NCI-H1436 treated with DMSO at 0.1 percent for 48 hours (cell line): ENCODE measurements around the gene TXNDC9.
"Not testable (repeated sequence)": the region's sequence is repeated elsewhere in the genome, so short reads cannot be mapped to it uniquely, and the experiment has no call there.

ENCODE experiments used
- DNase-seq: peaks from one replicate; lab custom pipeline; 2025; lab: John Stamatoyannopoulos, UW

TXNDC9 gene

GRCh38 chr2:99325384-99325783 lies 10.7 kb downstream of the TXNDC9 start:
- DNase-seq = no peak

GRCh38 chr2:99317873-99318200 lies 18.3 kb downstream of the TXNDC9 start:
- not testable (repeated sequence) for DNase-seq

DNA sequence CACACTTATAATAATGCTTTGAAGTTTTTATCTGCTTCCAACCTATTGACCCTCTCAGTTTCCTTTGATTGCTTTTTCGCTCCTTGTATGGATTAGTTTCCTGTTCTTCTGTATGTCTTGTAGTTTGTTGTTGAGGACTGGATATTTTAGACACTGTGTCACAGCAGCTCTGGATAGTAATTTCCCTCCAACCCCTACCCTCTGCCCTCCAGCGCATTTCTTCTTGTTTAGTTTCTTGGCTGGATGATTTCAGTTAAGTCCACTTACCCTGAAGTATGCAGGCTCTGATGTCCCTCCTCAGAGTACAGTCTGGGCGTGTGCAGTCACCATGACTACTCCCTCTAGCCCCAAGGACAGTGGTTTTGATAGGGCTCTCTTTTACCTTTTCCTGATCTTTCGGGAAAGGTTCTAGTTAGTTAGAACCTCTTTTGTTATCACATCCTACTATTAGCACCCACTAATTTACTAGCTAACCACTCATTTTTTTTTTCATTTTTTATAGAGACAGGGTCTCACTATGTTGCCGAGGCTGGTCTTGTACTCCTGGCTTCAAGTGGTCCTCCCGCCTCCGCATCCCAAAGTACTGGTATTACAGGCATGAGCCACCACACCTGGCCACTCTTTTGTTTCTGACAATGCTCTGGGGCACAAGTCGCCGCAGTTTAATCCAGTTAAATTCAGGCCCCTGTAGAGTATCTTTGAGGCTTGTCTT lies 18.8 kb downstream of the TXNDC9 start:
- no peak for DNase-seq

- DNase-seq = not testable (repeated sequence)
Observed at GRCh38 chr2:99301097-99301496, 35.0 kb downstream of the TXNDC9 start, which contains the start of gene LYG1. Gene LYG1 (minus strand): TSS chr2:99301197. CDS start chr2:99295670, 5,527 bp downstream.

- DNase-seq = no peak
Observed at GRCh38 chr2:99299580-99299979, 36.6 kb downstream of the TXNDC9 start.

DNA sequence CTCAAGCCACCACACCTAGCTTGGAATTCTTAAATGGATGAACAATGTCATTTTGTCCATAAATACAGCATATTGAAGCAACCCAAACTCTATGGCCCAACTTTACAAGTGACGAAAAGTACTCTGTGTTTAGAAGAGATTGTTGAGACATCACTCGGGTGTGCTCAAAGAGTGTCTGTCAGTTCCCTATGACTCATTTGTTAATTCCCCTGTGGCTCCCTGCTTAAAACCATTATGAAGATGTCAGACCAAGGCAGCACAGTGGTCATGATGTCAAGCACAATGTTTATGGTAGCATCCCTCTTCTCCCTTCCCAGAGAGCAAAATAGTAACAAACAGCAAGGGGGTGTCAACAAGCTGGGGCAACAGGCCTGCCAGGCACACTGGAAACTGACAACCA lies 38.1 kb downstream of the TXNDC9 start:
- no peak for DNase-seq

DNA sequence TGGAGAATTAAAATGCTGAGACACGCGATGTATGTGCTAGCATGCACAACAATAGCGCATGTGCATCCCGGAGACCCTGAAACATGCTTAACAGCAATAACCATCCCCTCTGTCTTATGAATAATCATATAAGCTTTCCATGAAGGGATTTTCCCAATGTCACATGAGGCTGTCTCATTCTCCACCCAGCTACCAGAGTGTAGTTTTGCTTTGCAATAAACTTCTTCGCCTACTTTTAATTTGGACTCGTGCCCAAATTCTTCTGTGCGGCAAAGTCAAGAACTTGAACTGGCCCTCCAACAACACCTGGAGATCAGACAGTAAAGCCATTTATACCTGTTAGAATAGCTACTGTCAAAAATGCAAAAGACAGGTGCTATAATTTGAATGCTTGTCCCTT lies 50.6 kb downstream of the TXNDC9 start:
- DNase-seq = no peak

DNA sequence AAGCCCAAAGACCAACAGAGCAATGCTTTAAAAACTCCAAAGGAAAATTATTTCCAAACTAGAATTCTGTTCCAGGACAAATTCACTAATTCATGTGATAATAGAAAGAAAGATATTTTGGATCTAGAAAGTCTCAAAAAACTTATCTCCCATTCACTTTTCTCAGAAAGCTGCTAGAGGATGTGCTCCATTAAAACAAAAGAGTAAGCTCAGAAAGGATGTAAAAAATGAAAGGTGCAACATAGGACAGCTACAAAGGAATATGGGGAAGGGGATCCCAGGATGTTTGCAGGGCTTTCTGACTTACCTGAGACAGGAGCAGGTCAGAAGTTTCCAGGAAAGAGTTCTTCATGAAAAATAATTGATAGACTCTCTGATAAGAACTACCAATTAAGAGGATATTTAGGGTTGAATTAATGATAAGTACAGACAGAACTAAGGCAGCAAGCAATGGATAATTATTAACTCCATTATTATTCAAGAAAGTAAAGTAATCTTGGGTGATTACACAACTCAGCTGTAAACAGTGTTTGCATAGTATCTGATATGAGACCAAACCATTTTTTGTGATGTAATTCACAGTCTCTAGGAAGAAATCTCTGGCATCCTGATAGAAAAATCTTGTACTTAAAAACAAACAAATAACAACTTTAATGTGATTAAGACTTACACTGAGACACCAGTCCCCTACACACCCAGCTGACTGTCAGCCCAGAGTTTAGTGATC lies 56.0 kb downstream of the TXNDC9 start:
- DNase-seq = no peak

DNA sequence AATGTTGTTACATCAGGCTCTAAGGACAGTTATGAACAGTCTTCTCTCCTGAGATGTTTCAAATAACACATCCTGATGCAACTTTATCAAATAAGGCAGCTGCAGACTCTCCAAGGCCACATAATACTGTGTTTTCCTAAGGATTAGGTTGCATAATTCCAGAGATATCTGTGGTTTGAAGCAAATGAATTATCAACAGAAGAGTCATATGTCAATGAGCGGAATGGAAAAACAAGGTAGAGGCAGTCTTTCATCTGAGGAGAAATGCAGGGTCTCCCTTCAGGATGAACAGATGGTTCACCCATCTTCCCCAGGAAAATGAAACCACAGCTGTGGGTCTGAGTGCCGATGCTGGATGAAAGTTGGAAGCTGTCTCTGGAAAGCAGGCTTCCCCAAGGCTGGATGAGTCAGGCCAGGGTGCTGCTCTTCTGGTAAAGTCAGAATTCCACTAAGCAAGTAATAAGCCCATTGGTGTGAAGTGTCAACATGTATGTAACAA lies 57.3 kb downstream of the TXNDC9 start:
- no peak for DNase-seq

- DNase-seq = not testable (repeated sequence)
Observed at GRCh38 chr2:99278195-99278765, 57.9 kb downstream of the TXNDC9 start.

DNA sequence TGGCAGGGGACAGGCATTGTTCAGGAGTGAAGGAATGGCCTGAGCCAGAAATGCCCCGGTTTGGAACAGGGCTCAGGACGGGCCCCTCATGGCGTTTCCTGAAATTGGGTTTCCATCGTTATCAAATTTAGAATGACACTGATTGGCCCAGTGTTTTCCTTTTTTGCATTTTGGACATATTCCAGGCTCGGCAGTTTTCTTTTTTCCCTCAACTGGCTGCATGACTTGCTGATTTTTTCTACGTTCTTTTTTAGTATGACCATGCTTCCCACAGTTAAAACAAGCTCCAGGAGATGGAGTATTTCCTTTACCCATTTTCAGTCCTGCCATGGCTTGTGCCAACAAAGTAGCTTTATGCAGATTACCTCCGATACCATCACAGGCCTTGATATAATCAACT lies 60.3 kb downstream of the TXNDC9 start:
- DNase-seq = no peak
